AML-193 (cell line): ENCODE results near the gene PARD6A.
A peak's percentile ranks its signal among the peaks of the same experiment; 100 is the strongest.
"Not testable (repeated sequence)": the region's sequence is repeated elsewhere in the genome, so short reads cannot be mapped to it uniquely, and the experiment has no call there.

ENCODE experiments used
- DNase-seq, 2 experiments: peaks; one replicate each; lab custom pipeline; 2025; lab: John Stamatoyannopoulos, UW

PARD6A gene

GRCh38 chr16:67685388-67686112 lies 24.8 kb downstream of the PARD6A start:
- no peak for DNase-seq

GRCh38 chr16:67693517-67694285 lies 32.9 kb downstream of the PARD6A start:
- not testable (repeated sequence) for DNase-seq

GRCh38 chr16:67694611-67695010 lies 33.9 kb downstream of the PARD6A start:
- no peak for DNase-seq

- DNase-seq = peak; percentile 79 to 82
These were observed 36.8 kb downstream of the PARD6A start for GRCh38 chr16:67697422-67698185.

- DNase-seq = no peak
These were observed 38.5 kb downstream of the PARD6A start for GRCh38 chr16:67699265-67699664.

- no peak for DNase-seq
These were observed 40.7 kb downstream of the PARD6A start for GRCh38 chr16:67701420-67701819.

- no peak for DNase-seq
These were observed 41.4 kb downstream of the PARD6A start for GRCh38 chr16:67702130-67702529.

- no peak for DNase-seq
These were observed 42.9 kb downstream of the PARD6A start for GRCh38 chr16:67703626-67704025.

GRCh38 chr16:67704110-67704509 lies 43.4 kb downstream of the PARD6A start:
- DNase-seq = no peak

GRCh38 chr16:67707210-67707609 lies 46.5 kb downstream of the PARD6A start:
- no peak for DNase-seq

- no peak for DNase-seq
These were observed 47.0 kb downstream of the PARD6A start for GRCh38 chr16:67707790-67708189.

GRCh38 chr16:67708368-67708771 lies 47.6 kb downstream of the PARD6A start:
- DNase-seq = no peak

- DNase-seq = no peak
These were observed 48.3 kb downstream of the PARD6A start for GRCh38 chr16:67709050-67709449.

- DNase-seq = no peak
These were observed 49.8 kb downstream of the PARD6A start for GRCh38 chr16:67710607-67711006.
